Measurements from ENCODE around the gene SDK2.
A peak's percentile ranks its signal among the peaks of the same experiment; 100 is the strongest.

Gene SDK2

DNA sequence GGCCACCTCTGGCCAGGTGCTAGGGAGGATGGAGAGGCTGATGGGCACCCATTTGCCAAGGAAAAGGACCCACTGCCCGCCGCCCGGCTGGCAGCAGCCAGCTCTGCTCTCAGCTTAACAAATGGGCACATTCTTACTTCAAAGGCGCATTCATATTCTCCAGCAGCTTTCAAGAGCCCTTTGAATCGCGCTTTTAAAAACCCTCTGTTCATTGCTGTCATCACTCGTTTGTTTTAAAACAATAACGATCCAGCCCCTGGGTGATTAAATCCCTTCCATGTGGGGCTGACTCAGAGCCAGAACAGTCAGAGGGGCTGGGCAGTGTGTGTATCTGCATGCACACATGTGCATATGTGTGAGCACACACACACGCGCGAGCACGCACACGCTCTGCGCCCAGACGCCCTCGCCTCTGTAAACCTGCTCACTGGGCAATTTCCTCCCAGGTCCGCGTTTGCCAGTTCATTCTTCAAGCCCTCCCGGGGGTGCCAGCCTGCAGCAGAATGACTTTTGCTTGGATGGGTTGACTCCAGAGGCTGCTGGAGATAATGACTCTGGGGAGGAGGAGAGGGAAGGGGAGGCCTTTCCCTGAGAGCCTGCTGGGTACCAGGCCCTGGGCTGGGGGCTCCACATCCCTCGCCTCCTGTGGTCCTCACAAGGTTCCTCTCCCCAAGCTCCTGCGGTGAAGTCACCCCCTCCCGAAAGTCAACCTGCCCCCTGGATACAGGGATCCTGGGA, 133.1 kb downstream of the SDK2 start:
- Histone ChIP-seq H2BK5ac (ENCODE audit: low read length) (no peak overlapping the region), H3K27ac (replicated peaks; ENCODE audit: low read length) (no peak overlapping the region), H3K14ac (ENCODE audit: low read length) (no peak overlapping the region), H2AK5ac (ENCODE audit: low read depth, low read length) (no peak overlapping the region), H2BK12ac (ENCODE audit: low read length) (no peak overlapping the region), H3K4me1 (ENCODE audit: control insufficient read depth in 2 of 2, insufficient read depth in 1 of 2, low read depth in 1 of 2, low read length in 2 of 2) (peaks cover 2 to 28% of the 10 kb centered on the region in 2 donors), H2BK15ac (ENCODE audit: low read length) (no peak overlapping the region), H3K9ac (ENCODE audit: low read depth, low read length, poor library complexity) (peak overlapping the region; percentile 17), H3K27me3 (ENCODE audit: control insufficient read depth in 3 of 3, insufficient read depth in 3 of 3, low read depth in 1 of 3, low read length in 3 of 3) (no peaks in the 10 kb centered on the region), H3K4ac (ENCODE audit: low read length) (no peak overlapping the region), H3K18ac (ENCODE audit: low read length) (peak overlapping the region; percentile 36), H3K79me1 (ENCODE audit: low read depth, low read length) (peaks cover 23% of the 10 kb centered on the region), H2AFZ (ENCODE audit: low read length) (no peak overlapping the region), H4K8ac (ENCODE audit: low read depth, low read length) (no peak overlapping the region), H4K91ac (ENCODE audit: low read depth, low read length, poor library complexity) (no peak overlapping the region), H3K36me3 (replicated peaks in 1 of 2; ENCODE audit: control insufficient read depth in 2 of 2, insufficient read depth in 2 of 2, low read length in 2 of 2) (peaks cover 8 to 10% of the 10 kb centered on the region in 2 donors), H3K4me2 (ENCODE audit: insufficient read depth, low read length, poor library complexity, severe bottlenecking) (no peak overlapping the region), H2BK120ac (ENCODE audit: low read depth, low read length) (no peak overlapping the region), H3K9me3 (replicated peaks in 1 of 2; ENCODE audit: control insufficient read depth in 2 of 2, insufficient read depth in 1 of 2, low read depth in 1 of 2, low read length in 2 of 2) (no peaks in the 10 kb centered on the region), H3K23ac (ENCODE audit: low read depth, low read length, poor library complexity) (no peak overlapping the region), H3K4me3 (ENCODE audit: low read length in 2 of 2) (no peak overlapping the region)
- WGBS, 2 donors (ENCODE audit: extremely low coverage in 2 of 2, insufficient read length in 2 of 2, insufficient replicate concordance in 1 of 2) = no CpG with 5 or more reads among the region's 22 CpGs
- no peak for DNase-seq (ENCODE audit: low spot score)

DNA sequence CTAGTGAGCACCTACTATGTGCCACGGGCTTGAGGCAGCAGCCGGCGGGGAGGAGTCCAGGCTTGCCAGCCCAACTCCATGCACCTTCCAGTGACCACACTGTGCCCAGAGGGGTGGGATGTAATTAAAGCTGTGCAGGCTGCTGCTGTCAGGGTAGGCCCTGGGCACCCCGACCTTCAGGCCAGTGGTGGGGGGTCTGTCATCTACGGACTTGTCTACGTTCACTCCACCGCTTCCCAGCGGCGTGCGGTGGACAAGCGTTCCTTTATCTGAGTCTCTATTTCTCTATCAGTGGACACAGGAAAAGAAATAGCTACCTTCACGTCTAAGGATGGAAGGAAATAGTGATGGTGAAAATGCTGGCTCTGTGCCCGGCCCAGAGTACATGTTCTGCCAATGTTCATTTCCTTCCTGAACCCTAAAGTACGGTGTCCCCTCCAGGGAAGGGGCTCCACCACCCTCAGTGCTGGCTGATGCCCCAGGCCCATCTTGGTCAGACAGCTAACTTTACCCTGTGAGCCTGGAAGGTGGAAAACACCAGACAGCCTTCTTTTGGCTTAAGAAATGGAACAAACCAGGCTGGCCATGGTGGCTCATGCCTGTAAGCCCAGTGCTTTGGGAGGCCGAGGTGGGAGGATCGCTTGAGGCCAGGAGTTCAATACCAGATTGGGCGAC, 135.2 kb downstream of the SDK2 start:
- H4K91ac ChIP-seq (ENCODE audit: low read depth, low read length, poor library complexity) = no peak overlapping the region
- H2BK5ac ChIP-seq (ENCODE audit: low read length) = no peak overlapping the region
- peaks cover 13 to 14% of the 10 kb centered on the region in 2 donors for H3K36me3 ChIP-seq (replicated peaks in 1 of 2; ENCODE audit: control insufficient read depth in 2 of 2, insufficient read depth in 2 of 2, low read length in 2 of 2)
- no peak overlapping the region for H2BK15ac ChIP-seq (ENCODE audit: low read length)
- WGBS, 2 donors (ENCODE audit: extremely low coverage in 2 of 2, insufficient read length in 2 of 2, insufficient replicate concordance in 1 of 2) = no CpG with 5 or more reads among the region's 17 CpGs
- H2BK120ac ChIP-seq (ENCODE audit: low read depth, low read length) = no peak overlapping the region
- H3K14ac ChIP-seq (ENCODE audit: low read length) = no peak overlapping the region
- H3K4me1 ChIP-seq (ENCODE audit: control insufficient read depth in 2 of 2, insufficient read depth in 1 of 2, low read depth in 1 of 2, low read length in 2 of 2) = peaks cover 2 to 21% of the 10 kb centered on the region in 2 donors
- no peak overlapping the region for H3K27ac ChIP-seq (replicated peaks; ENCODE audit: low read length)
- no peak overlapping the region for H4K8ac ChIP-seq (ENCODE audit: low read depth, low read length)
- H3K4me2 ChIP-seq (ENCODE audit: insufficient read depth, low read length, poor library complexity, severe bottlenecking) = no peak overlapping the region
- H3K23ac ChIP-seq (ENCODE audit: low read depth, low read length, poor library complexity) = no peak overlapping the region
- no peak overlapping the region for H2AK5ac ChIP-seq (ENCODE audit: low read depth, low read length)
- no peak overlapping the region for H3K4me3 ChIP-seq (ENCODE audit: low read length in 2 of 2)
- H3K27me3 ChIP-seq (ENCODE audit: control insufficient read depth in 3 of 3, insufficient read depth in 3 of 3, low read depth in 1 of 3, low read length in 3 of 3) = no peaks in the 10 kb centered on the region
- DNase-seq (ENCODE audit: low spot score) = no peak
- H2AFZ ChIP-seq (ENCODE audit: low read length) = no peak overlapping the region
- peaks cover 28% of the 10 kb centered on the region for H3K79me1 ChIP-seq (ENCODE audit: low read depth, low read length)
- H3K18ac ChIP-seq (ENCODE audit: low read length) = peak overlapping the region; percentile 9
- H3K4ac ChIP-seq (ENCODE audit: low read length) = no peak overlapping the region
- no peak overlapping the region for H2BK12ac ChIP-seq (ENCODE audit: low read length)
- no peaks in the 10 kb centered on the region for H3K9me3 ChIP-seq (replicated peaks in 1 of 2; ENCODE audit: control insufficient read depth in 2 of 2, insufficient read depth in 1 of 2, low read depth in 1 of 2, low read length in 2 of 2)
- H3K9ac ChIP-seq (ENCODE audit: low read depth, low read length, poor library complexity) = no peak overlapping the region

DNA sequence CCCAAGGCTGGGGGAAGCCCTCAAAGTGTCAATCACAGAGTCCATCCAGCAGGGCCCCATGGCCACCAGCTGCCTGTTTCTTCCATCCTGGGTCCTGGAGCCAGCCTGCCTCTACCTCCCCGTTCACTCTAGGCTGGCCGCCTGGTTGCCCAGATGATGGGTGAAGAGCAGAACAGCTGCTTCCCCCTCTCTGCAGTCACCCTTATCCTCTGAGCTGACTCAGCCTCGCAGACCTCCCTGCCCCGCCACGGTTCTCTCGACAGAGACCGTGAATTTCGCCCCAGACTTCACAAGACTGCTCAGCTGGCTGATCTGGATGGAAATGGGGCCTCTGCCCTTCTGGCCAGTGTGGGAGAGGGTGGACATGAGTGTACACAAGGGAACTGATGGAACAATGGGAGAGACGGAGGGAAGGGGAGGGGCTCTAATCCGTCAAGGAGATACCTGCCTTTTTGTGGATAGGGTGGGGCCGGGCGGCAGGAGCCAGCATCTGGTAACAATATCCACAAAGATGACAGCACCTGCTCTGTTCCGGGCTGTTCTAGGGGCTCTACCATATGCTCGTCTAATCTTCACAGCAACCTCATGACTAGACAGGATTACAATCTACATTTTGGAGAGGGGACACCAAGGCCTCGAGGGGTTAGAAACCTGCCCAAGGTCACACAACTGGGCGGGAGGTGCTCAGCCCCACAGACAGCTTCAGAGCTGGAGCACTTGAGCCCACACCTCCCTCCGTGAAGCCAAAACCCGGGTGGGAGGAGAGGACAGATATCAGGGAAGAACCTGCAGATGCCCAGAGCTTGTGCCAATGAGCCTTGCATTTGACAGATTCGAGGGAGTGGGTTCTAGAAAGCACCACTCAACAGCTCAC, 136.0 kb downstream of the SDK2 start:
- H2BK5ac ChIP-seq (ENCODE audit: low read length) = no peak overlapping the region

More for the DNA sequence above, 136.0 kb downstream of the SDK2 start:
- DNase-seq (ENCODE audit: low spot score) = no peak
- H2BK15ac ChIP-seq (ENCODE audit: low read length) = no peak overlapping the region
- H4K91ac ChIP-seq (ENCODE audit: low read depth, low read length, poor library complexity) = no peak overlapping the region
- no peak overlapping the region for H2AK5ac ChIP-seq (ENCODE audit: low read depth, low read length)
- no CpG with 5 or more reads among the region's 19 CpGs for WGBS, 2 donors (ENCODE audit: extremely low coverage in 2 of 2, insufficient read length in 2 of 2, insufficient replicate concordance in 1 of 2)
- no peak overlapping the region for H3K9ac ChIP-seq (ENCODE audit: low read depth, low read length, poor library complexity)
- no peak overlapping the region for H3K14ac ChIP-seq (ENCODE audit: low read length)
- no peak overlapping the region for H3K27ac ChIP-seq (replicated peaks; ENCODE audit: low read length)
- H3K27me3 ChIP-seq (ENCODE audit: control insufficient read depth in 3 of 3, insufficient read depth in 3 of 3, low read depth in 1 of 3, low read length in 3 of 3) = no peaks in the 10 kb centered on the region
- no peak overlapping the region for H4K8ac ChIP-seq (ENCODE audit: low read depth, low read length)
- H2BK12ac ChIP-seq (ENCODE audit: low read length) = no peak overlapping the region
- H3K36me3 ChIP-seq (replicated peaks in 1 of 2; ENCODE audit: control insufficient read depth in 2 of 2, insufficient read depth in 2 of 2, low read length in 2 of 2) = peaks cover 14 to 17% of the 10 kb centered on the region in 2 donors
- H3K4me3 ChIP-seq (ENCODE audit: low read length in 2 of 2) = no peak overlapping the region
- no peaks in the 10 kb centered on the region for H3K9me3 ChIP-seq (replicated peaks in 1 of 2; ENCODE audit: control insufficient read depth in 2 of 2, insufficient read depth in 1 of 2, low read depth in 1 of 2, low read length in 2 of 2)
- no peak overlapping the region for H2AFZ ChIP-seq (ENCODE audit: low read length)
- H3K18ac ChIP-seq (ENCODE audit: low read length) = peak overlapping the region; percentile 35
- peaks cover 0 to 16% of the 10 kb centered on the region in 2 donors for H3K4me1 ChIP-seq (ENCODE audit: control insufficient read depth in 2 of 2, insufficient read depth in 1 of 2, low read depth in 1 of 2, low read length in 2 of 2)
- H3K4me2 ChIP-seq (ENCODE audit: insufficient read depth, low read length, poor library complexity, severe bottlenecking) = no peak overlapping the region
- peaks cover 26% of the 10 kb centered on the region for H3K79me1 ChIP-seq (ENCODE audit: low read depth, low read length)
- H3K4ac ChIP-seq (ENCODE audit: low read length) = peak overlapping the region; percentile 60
- no peak overlapping the region for H3K23ac ChIP-seq (ENCODE audit: low read depth, low read length, poor library complexity)
- no peak overlapping the region for H2BK120ac ChIP-seq (ENCODE audit: low read depth, low read length)

Data from neuronal stem cell (in vitro differentiated cells).